GM23248 (cell line): Measurements from ENCODE around the gene HMCN1.

Source experiments
- EZH2 ChIP-seq: fragments of 200-600 bp; sonication (generic); IDR thresholded peaks from 2 replicates; pipeline ENCODE4 v1.6.1; 2018; ENCODE audit warnings: antibody characterized with exemption, mild to moderate bottlenecking; ENCODE audit not compliant: insufficient read depth, poor library complexity, severe bottlenecking
- EZH2phosphoT487 ChIP-seq: fragments of 200-600 bp; sonication (generic); IDR thresholded peaks from 2 replicates; pipeline ENCODE4 v1.6.1; 2018; ENCODE audit warnings: antibody characterized with exemption, moderate library complexity, mild to moderate bottlenecking, low read depth; ENCODE audit not compliant: insufficient read depth

GRCh38 chr1:185849014-185849413 is 114.8 kb downstream of the HMCN1 start:
- TF ChIP-seq EZH2 (no peak), EZH2phosphoT487 (no peak)
